ENCODE measurements around the gene LAMB4. TPM values are rescaled to one million over a fixed set of nuclear protein-coding genes. Genes with fewer than 3 reads are reported as not detected.

The LAMB4 gene
- total and polyA plus RNA-seq, 2 of the 4 experiments (the other 2 are of a cell fraction) = 0.12 to 0.18 TPM

DNA sequence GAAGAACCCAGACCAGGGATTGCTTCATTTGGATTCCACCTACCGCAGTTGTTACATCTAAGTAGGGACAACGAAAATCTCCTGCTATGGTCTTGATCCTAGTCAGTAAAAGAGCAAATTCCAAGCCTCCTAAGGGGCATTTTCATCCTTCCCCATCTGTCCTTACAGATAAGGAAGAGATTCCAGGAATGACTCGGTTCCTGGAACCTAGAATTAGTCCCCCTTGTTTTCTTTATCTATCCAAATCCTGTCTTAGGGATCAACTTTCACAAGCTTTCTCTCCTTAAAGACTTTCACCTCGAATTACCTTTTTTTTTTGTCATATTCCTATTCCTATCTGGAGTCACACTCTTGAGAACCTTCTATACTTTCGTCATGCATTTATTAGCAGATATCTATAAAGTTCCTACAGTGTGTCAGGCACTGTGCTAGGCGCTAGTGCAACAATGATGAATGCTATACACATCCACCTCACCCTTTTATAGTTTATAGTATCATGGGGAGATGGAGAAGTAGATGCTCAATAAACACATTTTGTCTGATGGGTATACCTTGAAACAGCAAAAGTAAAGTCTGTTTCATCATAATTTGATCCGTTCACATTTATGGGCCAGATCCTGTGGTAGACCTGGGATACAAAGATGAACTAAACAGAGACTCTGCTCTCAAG is 39.2 kb downstream of the LAMB4 start:
- no TSS peak for BruUV-seq (replicated peaks)
- Histone ChIP-seq H3K9me3 (ENCODE audit: control insufficient read depth, insufficient read depth, low read length) (no peaks in the 10 kb centered on the region), H3K14ac (replicated peaks; ENCODE audit: low read depth, low read length) (no peak overlapping the region), H2AK5ac (ENCODE audit: low read depth, low read length) (no peak overlapping the region), H3K4me3 (ENCODE audit: insufficient read depth, low read depth, low read length) (no peak overlapping the region), H3K27me3 (ENCODE audit: control insufficient read depth, insufficient read depth, low read length) (no peaks in the 10 kb centered on the region), H2AK9ac (replicated peaks; ENCODE audit: low read depth, low read length, poor library complexity) (no peak overlapping the region), H3K9me1 (ENCODE audit: insufficient read depth, low read length) (peaks cover 12% of the 10 kb centered on the region), H3K4ac (ENCODE audit: low read depth, low read length) (no peak overlapping the region), H4K5ac (ENCODE audit: low read depth, low read length) (0 out of 2 replicates have a peak overlapping the region, but pooled peaks have one; percentile 46), H2BK120ac (ENCODE audit: low read depth, low read length) (peak overlapping the region; percentile 16; the same call in 1 of the 2 replicates), H4K91ac (ENCODE audit: insufficient read depth, low read depth, low read length) (no peak overlapping the region), H3K23ac (ENCODE audit: low read depth, low read length) (no peak overlapping the region), H2BK20ac (ENCODE audit: low read depth, low read length) (peak overlapping the region; percentile 46), H3K18ac (ENCODE audit: low read depth, low read length) (0 out of 2 replicates have a peak overlapping the region, but pooled peaks have one; percentile 39), H4K20me1 (ENCODE audit: insufficient read depth, low read length) (no peaks in the 10 kb centered on the region), H3K4me1 (ENCODE audit: control insufficient read depth, insufficient read depth, low read length) (peaks cover 19% of the 10 kb centered on the region), H3K56ac (ENCODE audit: extremely low read depth, insufficient read depth, low read length) (no peak overlapping the region), H2BK5ac (ENCODE audit: low read depth, low read length, poor library complexity, severe bottlenecking) (no peak overlapping the region), H4K8ac (ENCODE audit: low read depth in 2 of 2, low read length in 2 of 2) (no peak overlapping the region), H3K27ac (ENCODE audit: insufficient read depth, low read length) (no peak overlapping the region), H3K4me2 (ENCODE audit: low read depth, low read length) (no peak overlapping the region), H3K9ac (ENCODE audit: low read depth, low read length) (no peak overlapping the region), H2AFZ (replicated peaks; ENCODE audit: low read length, poor library complexity) (no peak overlapping the region), H2BK15ac (ENCODE audit: low read depth, low read length) (peak overlapping the region; percentile 3; the same call in 1 of the 3 replicates), H3K36me3 (ENCODE audit: control insufficient read depth, insufficient read depth, low read length) (no peaks in the 10 kb centered on the region), H3K79me1 (ENCODE audit: low read depth in 1 of 2, low read length in 2 of 2) (no peaks in the 10 kb centered on the region)
- no peak for ATAC-seq (ENCODE audit: low read depth)
- WGBS, 2 experiments (ENCODE audit: extremely low coverage in 2 of 2, insufficient read length in 1 of 2) = 70% methylated on average over 2 of the region's 7 CpGs; no CpG with 5 or more reads in 1 of the 2 experiments
- in situ Hi-C loops (cut with MboI; ENCODE audit: low sequenced_read_pairs) (no loop called here), dilution Hi-C loops (cut with HindIII; ENCODE audit: low sequenced_read_pairs, unreplicated experiment) (no loop called here), intact Hi-C loops (cut with micrococcal nuclease) (no loop called here)
- ChIA-PET POLR2A (ENCODE audit: unreplicated experiment) (no interaction called here), CTCF (no interaction called here)
- DNase-seq = no peak
- TF ChIP-seq RFX5 (IDR thresholded peaks at IDR 0.05; ENCODE audit: low read depth, low read length) (no peak), RAD21 (IDR thresholded peaks at IDR 0.05; ENCODE audit: low read length) (no peak), SMC3 (IDR thresholded peaks at IDR 0.05; ENCODE audit: low read depth, low read length) (no peak), POLR2A (IDR thresholded peaks at IDR 0.05; ENCODE audit: low read depth, low read length) (no peak), NFE2L2 (IDR thresholded peaks at IDR 0.05; ENCODE audit: low read depth, low read length) (no peak), RCOR1 (IDR thresholded peaks at IDR 0.05; ENCODE audit: insufficient replicate concordance, low read length) (no peak)
- TF ChIP-seq, protein P1, sequence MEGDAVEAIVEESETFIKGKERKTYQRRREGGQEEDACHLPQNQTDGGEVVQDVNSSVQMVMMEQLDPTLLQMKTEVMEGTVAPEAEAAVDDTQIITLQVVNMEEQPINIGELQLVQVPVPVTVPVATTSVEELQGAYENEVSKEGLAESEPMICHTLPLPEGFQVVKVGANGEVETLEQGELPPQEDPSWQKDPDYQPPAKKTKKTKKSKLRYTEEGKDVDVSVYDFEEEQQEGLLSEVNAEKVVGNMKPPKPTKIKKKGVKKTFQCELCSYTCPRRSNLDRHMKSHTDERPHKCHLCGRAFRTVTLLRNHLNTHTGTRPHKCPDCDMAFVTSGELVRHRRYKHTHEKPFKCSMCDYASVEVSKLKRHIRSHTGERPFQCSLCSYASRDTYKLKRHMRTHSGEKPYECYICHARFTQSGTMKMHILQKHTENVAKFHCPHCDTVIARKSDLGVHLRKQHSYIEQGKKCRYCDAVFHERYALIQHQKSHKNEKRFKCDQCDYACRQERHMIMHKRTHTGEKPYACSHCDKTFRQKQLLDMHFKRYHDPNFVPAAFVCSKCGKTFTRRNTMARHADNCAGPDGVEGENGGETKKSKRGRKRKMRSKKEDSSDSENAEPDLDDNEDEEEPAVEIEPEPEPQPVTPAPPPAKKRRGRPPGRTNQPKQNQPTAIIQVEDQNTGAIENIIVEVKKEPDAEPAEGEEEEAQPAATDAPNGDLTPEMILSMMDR (conservative IDR thresholded peaks at IDR 0.05; ENCODE audit: low read depth, low read length) = no peak
- TF ChIP-seq, protein P2, sequence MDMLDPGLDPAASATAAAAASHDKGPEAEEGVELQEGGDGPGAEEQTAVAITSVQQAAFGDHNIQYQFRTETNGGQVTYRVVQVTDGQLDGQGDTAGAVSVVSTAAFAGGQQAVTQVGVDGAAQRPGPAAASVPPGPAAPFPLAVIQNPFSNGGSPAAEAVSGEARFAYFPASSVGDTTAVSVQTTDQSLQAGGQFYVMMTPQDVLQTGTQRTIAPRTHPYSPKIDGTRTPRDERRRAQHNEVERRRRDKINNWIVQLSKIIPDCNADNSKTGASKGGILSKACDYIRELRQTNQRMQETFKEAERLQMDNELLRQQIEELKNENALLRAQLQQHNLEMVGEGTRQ (IDR thresholded peaks at IDR 0.05; ENCODE audit: low read depth, low read length) = no peak
